ENCODE data around the gene ASB15. TPM values are rescaled to one million over a fixed set of nuclear protein-coding genes. Genes with fewer than 3 reads are reported as not detected.

Gene ASB15
- polyA plus RNA-seq, 2 of the 4 experiments (the other 2 are of a cell fraction) = not detected

GRCh38 chr7:123687161-123687560 lies 85.5 kb downstream of the ASB15 start:
- ChIA-PET POLR2A (no interaction called here), CTCF (interaction anchor here (1.3 to 1.5 kb wide), 3 partner anchors 112 to 185 kb away, joined by 3 to 6 read pairs (median 4); no protein-coding TSS in a partner anchor)
- FAIRE-seq (no peak), DNase-seq (ENCODE audit: low read depth in 1 of 2, low spot score in 1 of 2) (no peak), ATAC-seq (no peak)
- H3K27ac ChIP-seq = no peak overlapping the region
- H3K4me3 ChIP-seq = no peak overlapping the region
- no peaks in the 10 kb centered on the region for H3K9me3 ChIP-seq
- H3K4me1 ChIP-seq = no peaks in the 10 kb centered on the region
- WGBS (ENCODE audit: missing lambda C conversion rate) = 94% methylated on average over 2 of the region's 2 CpGs
- H3K4me2 ChIP-seq = no peak overlapping the region
- TF ChIP-seq CHD4 (IDR thresholded peaks at IDR 0.05; ENCODE audit: borderline replicate concordance) (no peak), RAD21 (conservative IDR thresholded peaks at IDR 0.05 in 1 of 2, IDR thresholded peaks at IDR 0.05 in 1 of 2) (no peak), SREBF2 (IDR thresholded peaks at IDR 0.05) (no peak), RFX5 (IDR thresholded peaks at IDR 0.05) (no peak), HES2 (IDR thresholded peaks at IDR 0.05) (no peak), ZSCAN20 (CRISPR knock-in tag; IDR thresholded peaks at IDR 0.05) (no peak), RCOR1 (IDR thresholded peaks at IDR 0.05; ENCODE audit: low read depth, low read length) (no peak), HOXA7 (CRISPR knock-in tag; IDR thresholded peaks at IDR 0.05) (no peak), NR3C1 (IDR thresholded peaks at IDR 0.05) (no peak), HMGXB4 (CRISPR knock-in tag; IDR thresholded peaks at IDR 0.05; ENCODE audit: borderline replicate concordance) (no peak), POLR2A (IDR thresholded peaks at IDR 0.05; ENCODE audit: low read length) (no peak), FOSB (CRISPR knock-in tag; IDR thresholded peaks at IDR 0.05) (no peak), CEBPB (IDR thresholded peaks at IDR 0.05) (no peak)
- TF ChIP-seq, protein P1, sequence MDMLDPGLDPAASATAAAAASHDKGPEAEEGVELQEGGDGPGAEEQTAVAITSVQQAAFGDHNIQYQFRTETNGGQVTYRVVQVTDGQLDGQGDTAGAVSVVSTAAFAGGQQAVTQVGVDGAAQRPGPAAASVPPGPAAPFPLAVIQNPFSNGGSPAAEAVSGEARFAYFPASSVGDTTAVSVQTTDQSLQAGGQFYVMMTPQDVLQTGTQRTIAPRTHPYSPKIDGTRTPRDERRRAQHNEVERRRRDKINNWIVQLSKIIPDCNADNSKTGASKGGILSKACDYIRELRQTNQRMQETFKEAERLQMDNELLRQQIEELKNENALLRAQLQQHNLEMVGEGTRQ (IDR thresholded peaks at IDR 0.05) = no peak

GRCh38 chr7:123687727-123688126 lies 86.1 kb downstream of the ASB15 start:
- H3K4me2 ChIP-seq = no peak overlapping the region
- H3K4me1 ChIP-seq = no peaks in the 10 kb centered on the region
- ChIA-PET CTCF (interaction anchor here (0.7 to 2.6 kb wide), 3 partner anchors 62 to 185 kb away, joined by 3 to 7 read pairs (median 4); no protein-coding TSS in a partner anchor), POLR2A (no interaction called here)
- 83% methylated on average over 1 of the region's 1 CpG for WGBS (ENCODE audit: missing lambda C conversion rate)
- ATAC-seq (no peak), DNase-seq (ENCODE audit: low read depth in 1 of 2, low spot score in 1 of 2) (no peak), FAIRE-seq (no peak)
- H3K27ac ChIP-seq = no peak overlapping the region
- H3K9me3 ChIP-seq = no peaks in the 10 kb centered on the region
- H3K4me3 ChIP-seq = no peak overlapping the region
- no peak for TF ChIP-seq RAD21 (conservative IDR thresholded peaks at IDR 0.05 in 1 of 2, IDR thresholded peaks at IDR 0.05 in 1 of 2)
- no peak for TF ChIP-seq ZFP36 (IDR thresholded peaks at IDR 0.05; ENCODE audit: borderline replicate concordance, partially characterized antibody)
- TF ChIP-seq GATA3 (IDR thresholded peaks at IDR 0.05; ENCODE audit: borderline replicate concordance) = no peak
- TF ChIP-seq JUNB (IDR thresholded peaks at IDR 0.05) = no peak
- TF ChIP-seq HOXA7 (CRISPR knock-in tag; IDR thresholded peaks at IDR 0.05) = no peak
- TF ChIP-seq EHMT2 (IDR thresholded peaks at IDR 0.05; ENCODE audit: low read depth) = no peak
- TF ChIP-seq RCOR1 (IDR thresholded peaks at IDR 0.05; ENCODE audit: low read depth, low read length) = no peak
- TF ChIP-seq, protein P2, sequence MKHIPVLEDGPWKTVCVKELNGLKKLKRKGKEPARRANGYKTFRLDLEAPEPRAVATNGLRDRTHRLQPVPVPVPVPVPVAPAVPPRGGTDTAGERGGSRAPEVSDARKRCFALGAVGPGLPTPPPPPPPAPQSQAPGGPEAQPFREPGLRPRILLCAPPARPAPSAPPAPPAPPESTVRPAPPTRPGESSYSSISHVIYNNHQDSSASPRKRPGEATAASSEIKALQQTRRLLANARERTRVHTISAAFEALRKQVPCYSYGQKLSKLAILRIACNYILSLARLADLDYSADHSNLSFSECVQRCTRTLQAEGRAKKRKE (CRISPR knock-in tag; IDR thresholded peaks at IDR 0.05; ENCODE audit: low read depth) = no peak
- no peak for TF ChIP-seq KDM1A (IDR thresholded peaks at IDR 0.05; ENCODE audit: low read depth)
- TF ChIP-seq JUN (IDR thresholded peaks at IDR 0.05) = no peak

Other genes with a start within 250 kb of the ASB15 start
- gene IQUB, start 67.2 kb upstream of the ASB15 start, polyA plus RNA-seq (2011; rRNA removed) = 0.05 and 0.08 TPM in 2 replicates
- gene IQUB, start 67.2 kb upstream of the ASB15 start, polyA plus RNA-seq (2017; fragmentation: RNase III; extraction: RNeasy Plus Mini Kit Qiagen cat#74134 plus additional on column Dnase treatment) = 0.05 to 0.08 TPM (median 0.08 TPM) in 3 replicates
- 27.3 and 58.8 TPM in 2 replicates for gene NDUFA5, start 44.0 kb upstream of the ASB15 start, polyA plus RNA-seq (2011; rRNA removed)
- 64.8 to 71.5 TPM (median 66.7 TPM) in 3 replicates for gene NDUFA5, start 44.0 kb upstream of the ASB15 start, polyA plus RNA-seq (2017; fragmentation: RNase III; extraction: RNeasy Plus Mini Kit Qiagen cat#74134 plus additional on column Dnase treatment)
- gene LMOD2, start 54.0 kb downstream of the ASB15 start, polyA plus RNA-seq (2011; rRNA removed) = not detected in 2 replicates
- gene LMOD2, start 54.0 kb downstream of the ASB15 start, polyA plus RNA-seq (2017; fragmentation: RNase III; extraction: RNeasy Plus Mini Kit Qiagen cat#74134 plus additional on column Dnase treatment) = not detected in 3 replicates
- gene WASL, start 147.2 kb downstream of the ASB15 start, polyA plus RNA-seq (2011; rRNA removed) = 18.5 and 21.2 TPM in 2 replicates
- 18.6 to 21.0 TPM (median 20.2 TPM) in 3 replicates for gene WASL, start 147.2 kb downstream of the ASB15 start, polyA plus RNA-seq (2017; fragmentation: RNase III; extraction: RNeasy Plus Mini Kit Qiagen cat#74134 plus additional on column Dnase treatment)
- gene HYAL4, start 243.3 kb downstream of the ASB15 start, polyA plus RNA-seq (2011; rRNA removed) = 0.16 and 0.30 TPM in 2 replicates
- gene HYAL4, start 243.3 kb downstream of the ASB15 start, polyA plus RNA-seq (2017; fragmentation: RNase III; extraction: RNeasy Plus Mini Kit Qiagen cat#74134 plus additional on column Dnase treatment) = 0.05 TPM in 1 of 3 replicates, not detected in the others

All from A549 (cell line).